GM23248 (cell line): ENCODE measurements around the gene TUBD1.

ENCODE experiments used
- EZH2 ChIP-seq: fragments of 200-600 bp; sonication (generic); IDR thresholded peaks from 2 replicates; pipeline ENCODE4 v1.6.1; 2018; ENCODE audit warnings: antibody characterized with exemption, mild to moderate bottlenecking; ENCODE audit not compliant: insufficient read depth, poor library complexity, severe bottlenecking
- EZH2phosphoT487 ChIP-seq: fragments of 200-600 bp; sonication (generic); IDR thresholded peaks from 2 replicates; pipeline ENCODE4 v1.6.1; 2018; ENCODE audit warnings: antibody characterized with exemption, moderate library complexity, mild to moderate bottlenecking, low read depth; ENCODE audit not compliant: insufficient read depth

DNA sequence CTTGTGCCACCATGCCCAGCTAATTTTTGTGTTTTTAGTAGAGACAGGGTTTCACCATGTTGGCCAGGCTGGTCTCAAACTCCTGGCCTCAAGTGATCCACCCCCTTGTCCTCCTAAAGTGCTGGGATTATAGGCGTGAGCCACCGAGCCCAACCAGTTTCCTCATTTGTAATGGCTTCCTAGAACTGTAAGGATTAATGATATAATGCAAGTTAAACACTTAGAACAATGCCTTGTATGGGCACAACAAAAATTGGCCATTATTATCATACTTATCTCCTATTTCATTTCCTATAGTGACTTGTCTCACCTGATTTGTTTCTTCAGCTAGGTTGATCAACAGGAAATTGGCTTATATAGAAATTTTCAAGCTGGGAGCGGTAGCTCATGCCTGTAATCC, 14.1 kb downstream of the TUBD1 start:
- TF ChIP-seq EZH2 (no peak), EZH2phosphoT487 (no peak)
